GM13976 (cell line): Measurements from ENCODE around the gene PRSS12.
"Not testable (repeated sequence)": the region's sequence is repeated elsewhere in the genome, so short reads cannot be mapped to it uniquely, and the experiment has no call there.

ENCODE experiments used
- DNase-seq: peaks from one replicate; pipeline ENCODE4 v3.0.0; 2012; ENCODE audit warnings: low spot score
- in situ Hi-C: fragments of 300-500 bp; cut with MboI; formaldehyde crosslinking; loops from one replicate; pipeline ENCODE4 v1.12.0; 2022; ENCODE audit warnings: low sequenced_read_pairs, mixed read lengths, inconsistent platforms; ENCODE audit not compliant: unreplicated experiment
- TF ChIP-seq, protein P1 (sequence below): IDR thresholded peaks from 2 replicates; pipeline ENCODE4 v1.5.1; 2012; ENCODE audit warnings: borderline replicate concordance, mild to moderate bottlenecking; ENCODE audit not compliant: insufficient read depth; ENCODE audit errors: extremely low read depth, missing control alignments, control extremely low read depth

PRSS12 gene

DNA sequence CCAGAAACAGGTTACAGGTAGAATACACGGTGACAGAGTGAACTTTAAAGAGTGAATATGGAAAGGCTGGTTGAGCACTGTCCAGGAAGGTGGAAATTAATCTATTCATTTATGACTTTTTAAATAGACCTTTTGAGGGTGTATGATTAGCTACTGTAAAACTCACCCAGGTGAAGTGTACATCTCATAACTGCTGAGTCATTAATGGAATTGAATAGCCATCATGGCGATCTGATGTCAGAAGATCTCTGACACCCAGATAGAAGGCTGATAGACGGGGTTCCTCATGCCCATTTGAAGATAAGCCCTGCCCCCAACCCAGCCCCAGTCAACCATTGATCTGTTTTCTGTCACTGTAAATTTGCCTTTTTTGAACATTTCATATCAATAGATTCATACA is 84.0 kb downstream of the PRSS12 start:
- in situ Hi-C loops = no loop called here
- TF ChIP-seq, protein P1, sequence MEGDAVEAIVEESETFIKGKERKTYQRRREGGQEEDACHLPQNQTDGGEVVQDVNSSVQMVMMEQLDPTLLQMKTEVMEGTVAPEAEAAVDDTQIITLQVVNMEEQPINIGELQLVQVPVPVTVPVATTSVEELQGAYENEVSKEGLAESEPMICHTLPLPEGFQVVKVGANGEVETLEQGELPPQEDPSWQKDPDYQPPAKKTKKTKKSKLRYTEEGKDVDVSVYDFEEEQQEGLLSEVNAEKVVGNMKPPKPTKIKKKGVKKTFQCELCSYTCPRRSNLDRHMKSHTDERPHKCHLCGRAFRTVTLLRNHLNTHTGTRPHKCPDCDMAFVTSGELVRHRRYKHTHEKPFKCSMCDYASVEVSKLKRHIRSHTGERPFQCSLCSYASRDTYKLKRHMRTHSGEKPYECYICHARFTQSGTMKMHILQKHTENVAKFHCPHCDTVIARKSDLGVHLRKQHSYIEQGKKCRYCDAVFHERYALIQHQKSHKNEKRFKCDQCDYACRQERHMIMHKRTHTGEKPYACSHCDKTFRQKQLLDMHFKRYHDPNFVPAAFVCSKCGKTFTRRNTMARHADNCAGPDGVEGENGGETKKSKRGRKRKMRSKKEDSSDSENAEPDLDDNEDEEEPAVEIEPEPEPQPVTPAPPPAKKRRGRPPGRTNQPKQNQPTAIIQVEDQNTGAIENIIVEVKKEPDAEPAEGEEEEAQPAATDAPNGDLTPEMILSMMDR = no peak
- no peak for DNase-seq

DNA sequence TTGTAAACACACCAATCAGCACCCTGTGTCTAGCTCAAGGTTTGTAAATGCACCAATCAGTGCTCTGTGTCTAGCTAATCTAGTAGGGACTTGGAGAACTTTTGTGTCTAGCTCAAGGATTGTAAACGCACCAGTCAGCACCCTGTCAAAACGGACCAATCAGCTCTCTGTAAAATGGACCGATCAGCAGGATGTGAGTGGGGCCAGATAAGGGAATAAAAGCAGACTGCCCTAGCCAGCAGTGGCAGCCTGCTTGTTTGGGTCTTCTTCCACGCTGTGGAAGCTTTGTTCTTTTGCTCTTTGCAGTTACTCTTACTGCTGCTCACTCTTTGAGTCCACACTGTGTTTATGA is 86.7 kb downstream of the PRSS12 start:
- in situ Hi-C loops = not testable (repeated sequence)

DNA sequence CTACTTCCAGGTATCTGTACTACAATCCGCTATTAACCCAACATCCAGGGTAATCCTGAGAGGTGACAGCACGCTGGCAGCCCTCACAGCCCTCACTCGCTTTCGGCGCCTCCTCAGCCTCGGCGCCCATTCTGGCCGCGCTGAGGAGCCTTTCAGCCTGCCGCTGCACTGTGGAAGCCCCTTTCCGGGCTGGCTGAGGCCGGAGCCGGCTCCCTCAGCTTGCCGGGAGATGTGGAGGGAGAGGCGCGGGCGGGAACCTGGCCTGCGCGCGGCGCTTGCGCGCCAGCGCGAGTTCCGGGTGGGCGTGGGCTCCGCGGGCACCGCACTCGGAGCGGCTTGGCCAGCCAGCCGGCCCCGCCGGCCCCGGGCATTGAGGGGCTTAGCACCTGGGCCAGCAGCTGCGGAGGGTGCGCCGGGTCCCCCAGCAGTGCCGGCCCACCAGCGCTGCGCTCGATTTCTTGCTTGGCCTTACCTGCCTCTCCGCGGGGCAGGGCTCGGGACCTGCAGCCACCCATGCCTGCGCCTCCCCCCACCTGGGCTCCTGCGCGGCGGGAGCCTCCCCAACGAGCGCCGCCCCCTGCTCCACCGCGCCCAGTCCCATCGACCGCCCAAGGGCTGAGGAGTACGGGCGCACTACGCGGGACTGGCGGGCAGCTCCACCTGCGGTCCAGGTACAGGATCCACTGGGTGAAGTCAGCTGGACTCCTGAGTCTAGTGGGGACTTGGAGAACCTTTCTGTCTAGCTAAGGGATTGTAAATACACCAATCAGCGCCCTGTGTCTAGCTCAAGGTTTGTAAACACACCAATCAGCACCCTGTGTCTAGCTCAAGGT is 87.3 kb downstream of the PRSS12 start:
- in situ Hi-C loops = no loop called here
- TF ChIP-seq, protein P1 = no peak
- DNase-seq = no peak

More for the DNA sequence above, 86.7 kb downstream of the PRSS12 start:
- not testable (repeated sequence) for DNase-seq

DNA sequence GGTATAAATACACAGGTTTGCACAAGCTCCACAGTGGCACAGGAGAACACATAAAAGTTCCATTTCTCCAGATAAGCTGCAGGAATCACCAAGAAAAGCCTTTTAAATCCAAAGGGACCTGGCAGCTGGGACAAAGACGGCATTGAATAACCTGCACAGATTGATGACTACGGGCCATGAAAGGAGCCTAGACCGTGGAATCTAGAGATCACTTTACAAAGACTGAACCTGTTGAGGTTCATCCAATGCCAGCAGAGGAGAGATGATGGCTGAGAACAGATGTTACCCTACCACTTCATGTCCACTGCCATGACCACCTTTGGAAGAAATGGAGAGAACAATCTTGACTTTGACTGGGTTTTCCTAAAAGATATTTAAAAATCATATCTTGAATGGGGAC is 88.7 kb downstream of the PRSS12 start:
- no peak for DNase-seq
- TF ChIP-seq, protein P1 = no peak
- in situ Hi-C loops = no loop called here

DNA sequence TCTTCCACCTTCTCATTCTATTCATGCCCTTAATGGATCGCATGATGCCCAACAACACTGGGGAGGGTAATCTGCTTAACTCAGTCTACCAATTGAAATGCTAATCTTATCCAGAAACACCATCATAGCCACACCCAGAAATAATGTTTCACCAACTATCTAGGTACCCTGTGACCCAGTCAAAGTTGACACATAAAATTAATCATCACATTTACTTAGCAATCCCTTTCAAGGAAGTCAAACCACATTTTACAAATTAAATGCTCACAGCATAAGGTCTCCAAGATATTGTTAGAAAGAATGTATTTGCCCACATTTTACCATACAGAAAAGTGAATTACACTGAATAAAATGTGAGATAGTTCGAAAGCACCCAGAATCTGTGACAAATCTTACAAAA is 92.5 kb downstream of the PRSS12 start:
- TF ChIP-seq, protein P1 = no peak
- DNase-seq = no peak
- in situ Hi-C loops = no loop called here

DNA sequence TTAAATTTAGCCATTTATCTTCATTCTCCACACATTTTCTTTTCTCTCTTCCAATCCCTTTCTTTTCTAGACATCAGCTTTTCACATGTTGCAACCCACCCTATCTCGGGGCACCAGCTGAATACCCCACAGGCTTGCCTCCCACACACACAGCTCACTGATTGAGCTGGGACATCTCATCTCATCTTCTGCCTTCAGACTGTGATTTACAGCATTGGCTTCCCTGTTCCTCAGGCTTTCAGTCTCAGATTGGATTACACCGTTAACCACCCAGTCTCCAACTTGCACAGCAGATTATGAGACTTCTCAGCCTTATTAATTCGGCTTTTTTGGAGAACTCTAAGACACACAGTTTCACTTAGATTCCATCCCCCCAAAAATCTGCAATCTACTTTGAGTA is 93.7 kb downstream of the PRSS12 start:
- in situ Hi-C loops = no loop called here
- DNase-seq = no peak
- TF ChIP-seq, protein P1 = no peak

DNA sequence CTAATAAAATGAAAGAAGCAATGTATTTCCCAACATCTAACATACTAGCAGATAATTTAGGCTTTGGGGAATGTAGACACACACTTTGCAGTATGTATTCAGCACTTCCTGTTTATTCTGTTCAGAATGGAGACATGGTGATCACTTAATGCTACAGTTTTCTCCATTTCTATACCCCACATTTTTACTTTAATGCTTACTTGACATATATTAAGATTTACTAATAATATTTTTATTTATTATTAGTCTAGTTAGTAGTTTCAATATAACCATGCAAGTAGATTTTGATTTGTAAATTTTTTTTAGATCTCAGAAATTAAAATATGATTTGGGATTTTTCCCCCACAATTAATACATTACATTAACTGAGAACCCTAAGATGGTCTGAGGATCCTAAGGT is 98.4 kb downstream of the PRSS12 start:
- in situ Hi-C loops = no loop called here
- TF ChIP-seq, protein P1 = no peak
- no peak for DNase-seq
